Endothelial cell of umbilical vein (primary cell): ENCODE results near the gene TKT. TPM values are rescaled to one million over a fixed set of nuclear protein-coding genes. Genes with fewer than 3 reads are reported as not detected.
A peak's percentile ranks its signal among the peaks of the same experiment; 100 is the strongest.
"Not testable (repeated sequence)": the region's sequence is repeated elsewhere in the genome, so short reads cannot be mapped to it uniquely, and the experiment has no call there.

Experiments
- BruUV-seq: library from RNA; stranded (reverse); fragments of 400-500 nt; replicated peaks from 2 replicates; lab custom pipeline; 2021; lab: Mats Ljungman, UMichigan
- CTCF ChIA-PET: fragments of 300-600, 350-600 bp; sonication (Branson Sonifier 250); formaldehyde crosslinking; loops from one replicate; lab custom pipeline; 2021; ENCODE audit warnings: antibody characterized with exemption, inconsistent platforms; lab: Charles Lee
- POLR2A ChIA-PET: fragments of 300-600, 350-600 bp; sonication (Branson Sonifier 250); formaldehyde crosslinking; loops from one replicate; lab custom pipeline; 2021; ENCODE audit warnings: antibody characterized with exemption, inconsistent platforms; lab: Charles Lee
- DNase-seq: peaks from one replicate; pipeline ENCODE4 v3.0.0-alpha.2; 2011; ENCODE audit warnings: low read depth, low spot score
- FAIRE-seq: peaks from 2 replicates; lab custom pipeline; 2011; peaks lifted over from hg19 to GRCh38; lab: Jason Lieb, UNC
- H2AFZ ChIP-seq: 2 replicates; pipeline ENCODE4 v1.6.0; 2012; ENCODE audit warnings: low read depth, low read length, control low read depth, inconsistent platforms
- H3K27ac ChIP-seq: 2 replicates; pipeline ENCODE4 v1.5.1; 2011; ENCODE audit warnings: low read depth, mild to moderate bottlenecking, control low read depth, low read length, moderate library complexity; ENCODE audit not compliant: insufficient read depth
- H3K27me3 ChIP-seq, 2 experiments: 2 replicates each; pipeline versions ENCODE4 v1.6.0 to v1.6.1; 2011; ENCODE audit warnings: low read length in 2 of 2, mixed read lengths in 1 of 2; ENCODE audit not compliant: control insufficient read depth in 2 of 2, insufficient read depth in 2 of 2
- H3K36me3 ChIP-seq, 2 experiments: 2 replicates in 1 of 2; 3 replicates in 1 of 2; pipeline ENCODE4 v1.5.1; 2011; ENCODE audit warnings: low read length in 2 of 2, mild to moderate bottlenecking in 1 of 2, moderate library complexity in 1 of 2; ENCODE audit not compliant: control insufficient read depth in 2 of 2, insufficient read depth in 2 of 2; ENCODE audit errors: extremely low read depth in 1 of 2
- H3K4me1 ChIP-seq: 3 replicates; pipeline ENCODE4 v1.5.1; 2011; ENCODE audit warnings: mild to moderate bottlenecking, low read length; ENCODE audit not compliant: control insufficient read depth, insufficient read depth; ENCODE audit errors: extremely low read depth
- H3K4me2 ChIP-seq: 2 replicates; pipeline ENCODE4 v1.6.1; 2011; ENCODE audit warnings: low read length, control low read depth, mixed read lengths; ENCODE audit not compliant: insufficient read depth
- H3K4me3 ChIP-seq, 3 experiments: fragments of 200-600 bp in 1 of 3; sonication (generic), shearing (Covaris generic) in 1 of 3; replicated peaks in 1 of 3; 2 replicates each; pipeline ENCODE4 v1.5.1; 2011 to 2016; ENCODE audit warnings: control low read depth in 3 of 3, low read length in 3 of 3, mild to moderate bottlenecking in 2 of 3, inconsistent platforms in 1 of 3, low read depth in 1 of 3, moderate library complexity in 1 of 3; ENCODE audit not compliant: insufficient read depth in 1 of 3
- H3K79me2 ChIP-seq: 2 replicates; pipeline ENCODE4 v1.6.0; 2012; ENCODE audit warnings: low read length, inconsistent platforms; ENCODE audit not compliant: control insufficient read depth, insufficient read depth
- H3K9ac ChIP-seq: replicated peaks from 2 replicates; pipeline ENCODE3; 2011; ENCODE audit warnings: low read length, control low read depth; ENCODE audit not compliant: insufficient read depth; ENCODE audit errors: extremely low read depth
- H3K9me1 ChIP-seq: replicated peaks from 3 replicates; pipeline ENCODE4 v1.6.0; 2011; ENCODE audit warnings: mild to moderate bottlenecking, low read length; ENCODE audit not compliant: control insufficient read depth, insufficient read depth; ENCODE audit errors: extremely low read depth
- H3K9me3 ChIP-seq: replicated peaks from 2 replicates; pipeline ENCODE4 v1.5.1; 2012; ENCODE audit warnings: low read length, inconsistent platforms; ENCODE audit not compliant: control insufficient read depth, insufficient read depth
- H4K20me1 ChIP-seq: replicated peaks from 2 replicates; pipeline ENCODE3; 2011; ENCODE audit warnings: mild to moderate bottlenecking, low read length; ENCODE audit not compliant: control insufficient read depth, insufficient read depth; ENCODE audit errors: extremely low read depth
- FOS ChIP-seq: IDR thresholded peaks from 2 replicates; pipeline ENCODE4 v1.6.1; 2011; ENCODE audit warnings: mild to moderate bottlenecking, low read length, moderate library complexity, borderline replicate concordance; ENCODE audit not compliant: insufficient read depth
- MAX ChIP-seq: IDR thresholded peaks from 2 replicates; pipeline ENCODE4 v1.6.1; 2011; ENCODE audit not compliant: insufficient read depth, insufficient read length
- POLR2AphosphoS5 ChIP-seq: IDR thresholded peaks from 2 replicates; pipeline ENCODE4 v1.6.1; 2012; ENCODE audit warnings: low read depth, mild to moderate bottlenecking, control low read depth, low read length, moderate library complexity; ENCODE audit not compliant: insufficient read depth
- dilution Hi-C: fragments of 300-500 bp; cut with MboI; formaldehyde crosslinking; loops from one replicate; pipeline ENCODE4 v1.15.0; 2019; ENCODE audit warnings: low sequenced_read_pairs; ENCODE audit not compliant: extremely low pct_ligation_motif_present
- intact Hi-C: fragments of 100-400 bp; cut with micrococcal nuclease; formaldehyde crosslinking; loops from one replicate; pipeline ENCODE4 v1.10.0; 2022
- polyA plus RNA-seq, 4 experiments: library from polyadenylated mRNA; depleted of rRNA in 3 of 4; stranded (reverse) in 3 of 4; unstranded in 1 of 4; fragments of >200 nt; gene quantifications; 2 replicates each; pipeline versions ENCODE4 v1.2.1 to v1.2.3, GENCODE V29; 2011 to 2012; ENCODE audit warnings: missing spikeins in 1 of 4
- total RNA-seq: library from RNA; stranded (reverse); gene quantifications from 2 replicates; pipeline ENCODE4 v1.2.3, GENCODE V29; 2021

The TKT gene
- total and polyA plus RNA-seq, 2 donors (not counting 3 experiments of a cell fraction or from before 2014, with no cell fraction given) = 287 to 586 TPM

- ChIA-PET POLR2A (no interaction called here), CTCF (interaction anchor here (0.8 to 1.3 kb wide), 3 partner anchors 11 to 34 kb away, joined by 3 to 4 read pairs (median 3); no protein-coding TSS in a partner anchor)
- dilution Hi-C loops (no loop called here), intact Hi-C loops (loop anchor here (1.0 kb wide), 2 partner anchors 14 to 32 kb away; partner anchors contain the start of gene TKT)
- Histone ChIP-seq H3K9ac (peak overlapping the region; percentile 66), H3K27ac (peak overlapping the region; percentile 96), H4K20me1 (no peaks in the 10 kb centered on the region), H3K9me3 (no peaks in the 10 kb centered on the region), H3K27me3 (no peaks in the 10 kb centered on the region), H3K4me3 (no peak overlapping the region), H3K9me1 (no peaks in the 10 kb centered on the region), H3K79me2 (no peaks in the 10 kb centered on the region), H2AFZ (peak overlapping the region; percentile 56), H3K36me3 (no peaks in the 10 kb centered on the region), H3K4me1 (peaks cover 13% of the 10 kb centered on the region), H3K4me2 (no peak overlapping the region)
- DNase-seq = peak; percentile 90
- no peak for TF ChIP-seq MAX
- TF ChIP-seq FOS = peak; percentile 66
- TF ChIP-seq POLR2AphosphoS5 = peak; percentile 63
- TSS peak; percentile 89 for BruUV-seq
- peak; percentile 98 for FAIRE-seq
Measured at GRCh38 chr3:53269888-53270880, 14.4 kb upstream of the TKT start.

- H3K36me3 ChIP-seq, H3K79me2 ChIP-seq, H2AFZ ChIP-seq, H3K9me3 ChIP-seq, H3K4me3 ChIP-seq, FAIRE-seq, H3K4me2 ChIP-seq, H4K20me1 ChIP-seq, DNase-seq, POLR2A ChIA-PET, H3K9me1 ChIP-seq, H3K27me3 ChIP-seq, H3K9ac ChIP-seq, dilution Hi-C loops, intact Hi-C loops, BruUV-seq: not testable (repeated sequence)
- Histone ChIP-seq H3K27ac (peak overlapping the region; percentile 96), H3K4me1 (peaks cover 13% of the 10 kb centered on the region)
- CTCF ChIA-PET = interaction anchor here (1.3 kb wide), 1 partner anchor 24 kb away, joined by 3 read pairs; no protein-coding TSS in a partner anchor
Measured at GRCh38 chr3:53269193-53269592, 13.4 kb upstream of the TKT start.
